Neural progenitor cell (in vitro differentiated cells): Measurements from ENCODE around the gene B9D1. TPM values are rescaled to one million over a fixed set of nuclear protein-coding genes. Genes with fewer than 3 reads are reported as not detected.

Experiments used
- DNase-seq: peaks from one replicate; pipeline ENCODE4 v3.0.0-alpha.2; 2016; ENCODE audit warnings: low spot score
- H2AFZ ChIP-seq: fragments of 200-600 bp; sonication (generic); replicated peaks from 2 replicates; pipeline ENCODE4 v1.6.1; 2016; ENCODE audit warnings: antibody characterized with exemption
- H3F3A ChIP-seq: fragments of 200-600 bp; sonication (generic); 2 replicates; pipeline ENCODE4 v1.6.1; 2016; ENCODE audit warnings: antibody characterized with exemption, low read depth
- H3K27ac ChIP-seq: fragments of 200-600 bp; sonication (generic); 2 replicates; pipeline ENCODE4 v1.5.1; 2016; ENCODE audit warnings: mild to moderate bottlenecking
- H3K27me3 ChIP-seq: fragments of 200-600 bp; sonication (generic); 2 replicates; pipeline ENCODE4 v1.6.1; 2016; ENCODE audit warnings: mild to moderate bottlenecking, moderate library complexity
- H3K36me3 ChIP-seq: fragments of 200-600 bp; sonication (generic); 2 replicates; pipeline ENCODE4 v1.5.1; 2016
- H3K4me1 ChIP-seq: fragments of 200-600 bp; sonication (generic); 2 replicates; pipeline ENCODE4 v1.6.1; 2016; ENCODE audit warnings: mixed run types
- H3K4me2 ChIP-seq: fragments of 200-600 bp; sonication (generic); 2 replicates; pipeline ENCODE4 v1.6.1; 2016
- H3K4me3 ChIP-seq: fragments of 200-600 bp; sonication (generic); 2 replicates; pipeline ENCODE4 v1.5.1; 2016
- H3K79me2 ChIP-seq: fragments of 200-600 bp; sonication (generic); 2 replicates; pipeline ENCODE4 v1.6.1; 2016; ENCODE audit warnings: low read depth
- H3K9ac ChIP-seq: fragments of 200-600 bp; sonication (generic); 2 replicates; pipeline ENCODE4 v1.6.1; 2016
- H3K9me3 ChIP-seq: fragments of 200-600 bp; sonication (generic); 2 replicates; pipeline ENCODE4 v1.5.1; 2016; ENCODE audit warnings: low read depth
- H4K20me1 ChIP-seq: fragments of 200-600 bp; sonication (generic); 2 replicates; pipeline ENCODE4 v1.6.1; 2016; ENCODE audit warnings: low read depth
- H3K27ac Mint-ChIP-seq: 3 replicates; pipeline ENCODE4 v1.8.0; 2021; ENCODE audit warnings: mixed read lengths
- H3K27me3 Mint-ChIP-seq: 2 replicates; pipeline ENCODE4 v1.8.0; 2022; ENCODE audit warnings: low read depth, mild to moderate bottlenecking, inconsistent platforms, moderate library complexity, mixed read lengths; ENCODE audit not compliant: insufficient read depth
- H3K36me3 Mint-ChIP-seq: 3 replicates; pipeline ENCODE4 v1.8.0; 2021; ENCODE audit warnings: mixed read lengths
- H3K4me1 Mint-ChIP-seq: 3 replicates; pipeline ENCODE4 v1.8.0; 2021; ENCODE audit warnings: mixed read lengths
- H3K4me3 Mint-ChIP-seq: 3 replicates; pipeline ENCODE4 v1.8.0; 2021; ENCODE audit warnings: mild to moderate bottlenecking, moderate library complexity, mixed read lengths
- H3K9me3 Mint-ChIP-seq: 3 replicates; pipeline ENCODE4 v1.8.0; 2020; ENCODE audit warnings: mixed read lengths
- EZH2 ChIP-seq: fragments of 200-600 bp; sonication (generic); IDR thresholded peaks from 2 replicates; pipeline ENCODE4 v1.6.1; 2017; ENCODE audit warnings: antibody characterized with exemption, mild to moderate bottlenecking, moderate library complexity
- EZH2phosphoT487 ChIP-seq: fragments of 200-600 bp; sonication (generic); IDR thresholded peaks from 2 replicates; pipeline ENCODE4 v1.6.1; 2017; ENCODE audit warnings: antibody characterized with exemption
- total RNA-seq: library from RNA; depleted of rRNA; stranded (reverse); fragments of >200 nt; gene quantifications from 2 replicates; pipeline ENCODE4 v1.2.3, GENCODE V29; 2015; ENCODE audit warnings: low replicate concordance
- TF ChIP-seq, protein P1 (sequence below): fragments of 200-600 bp; sonication (generic); IDR thresholded peaks from 2 replicates; pipeline ENCODE4 v1.5.1; 2017; ENCODE audit warnings: antibody characterized with exemption, mild to moderate bottlenecking

Gene B9D1
- total RNA-seq, 1 donor from 2014 or later: 15.1 TPM

DNA sequence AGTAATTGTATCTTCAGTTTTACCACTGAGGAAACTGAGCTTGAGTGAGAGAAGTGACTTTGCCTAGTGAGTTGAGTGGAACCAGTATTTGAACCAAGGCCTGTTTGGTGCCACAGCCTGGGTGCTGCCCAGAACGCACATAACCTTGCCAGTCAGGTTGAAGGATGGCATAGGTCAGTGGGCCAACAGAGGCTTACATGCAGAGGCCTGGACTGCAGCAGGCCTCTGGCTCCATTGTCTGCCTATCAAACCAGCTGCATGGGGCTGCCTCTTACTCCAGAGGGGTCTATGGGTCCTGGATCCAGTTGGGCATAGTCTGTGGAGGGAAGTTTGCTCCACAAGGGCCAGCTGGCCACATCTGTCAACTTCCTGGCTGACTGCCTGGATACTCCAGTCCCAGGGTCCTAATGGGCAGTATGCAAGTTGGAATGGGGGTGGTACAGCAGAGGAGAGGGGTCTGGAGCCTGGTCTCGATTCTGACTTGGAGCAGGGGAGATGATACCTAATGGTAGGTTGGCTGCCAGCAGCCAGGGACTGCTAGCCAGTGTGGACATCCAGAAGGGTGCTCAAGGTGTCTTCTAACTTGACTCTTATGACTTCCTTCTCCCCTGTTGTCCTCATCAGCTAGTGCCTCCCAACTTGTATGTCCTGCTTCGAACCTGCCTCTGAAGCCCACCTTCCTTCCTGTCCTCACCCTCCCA is 37.4 kb upstream of the B9D1 start:
- H3K36me3 ChIP-seq: no peaks in the 10 kb centered on the region
- Mint-ChIP-seq H3K27ac (no peak overlapping the region), H3K36me3 (peaks cover 1% of the 10 kb centered on the region), H3K4me1 (peaks cover 2% of the 10 kb centered on the region), H3K4me3 (no peak overlapping the region), H3K27me3 (no peaks in the 10 kb centered on the region), H3K9me3 (no peaks in the 10 kb centered on the region)
- no peak overlapping the region for H3K27ac ChIP-seq
- H3K9me3 ChIP-seq: no peaks in the 10 kb centered on the region
- no peak overlapping the region for H3K4me3 ChIP-seq
- H2AFZ ChIP-seq: no peak overlapping the region
- H3F3A ChIP-seq: no peaks in the 10 kb centered on the region
- H3K4me2 ChIP-seq: no peak overlapping the region
- DNase-seq: no peak
- peaks cover 10% of the 10 kb centered on the region for H3K4me1 ChIP-seq
- H3K27me3 ChIP-seq: no peaks in the 10 kb centered on the region
- H4K20me1 ChIP-seq: no peaks in the 10 kb centered on the region
- H3K79me2 ChIP-seq: no peaks in the 10 kb centered on the region
- no peak overlapping the region for H3K9ac ChIP-seq
- TF ChIP-seq EZH2 (no peak), EZH2phosphoT487 (no peak)
- TF ChIP-seq, protein P1, sequence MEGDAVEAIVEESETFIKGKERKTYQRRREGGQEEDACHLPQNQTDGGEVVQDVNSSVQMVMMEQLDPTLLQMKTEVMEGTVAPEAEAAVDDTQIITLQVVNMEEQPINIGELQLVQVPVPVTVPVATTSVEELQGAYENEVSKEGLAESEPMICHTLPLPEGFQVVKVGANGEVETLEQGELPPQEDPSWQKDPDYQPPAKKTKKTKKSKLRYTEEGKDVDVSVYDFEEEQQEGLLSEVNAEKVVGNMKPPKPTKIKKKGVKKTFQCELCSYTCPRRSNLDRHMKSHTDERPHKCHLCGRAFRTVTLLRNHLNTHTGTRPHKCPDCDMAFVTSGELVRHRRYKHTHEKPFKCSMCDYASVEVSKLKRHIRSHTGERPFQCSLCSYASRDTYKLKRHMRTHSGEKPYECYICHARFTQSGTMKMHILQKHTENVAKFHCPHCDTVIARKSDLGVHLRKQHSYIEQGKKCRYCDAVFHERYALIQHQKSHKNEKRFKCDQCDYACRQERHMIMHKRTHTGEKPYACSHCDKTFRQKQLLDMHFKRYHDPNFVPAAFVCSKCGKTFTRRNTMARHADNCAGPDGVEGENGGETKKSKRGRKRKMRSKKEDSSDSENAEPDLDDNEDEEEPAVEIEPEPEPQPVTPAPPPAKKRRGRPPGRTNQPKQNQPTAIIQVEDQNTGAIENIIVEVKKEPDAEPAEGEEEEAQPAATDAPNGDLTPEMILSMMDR: no peak

DNA sequence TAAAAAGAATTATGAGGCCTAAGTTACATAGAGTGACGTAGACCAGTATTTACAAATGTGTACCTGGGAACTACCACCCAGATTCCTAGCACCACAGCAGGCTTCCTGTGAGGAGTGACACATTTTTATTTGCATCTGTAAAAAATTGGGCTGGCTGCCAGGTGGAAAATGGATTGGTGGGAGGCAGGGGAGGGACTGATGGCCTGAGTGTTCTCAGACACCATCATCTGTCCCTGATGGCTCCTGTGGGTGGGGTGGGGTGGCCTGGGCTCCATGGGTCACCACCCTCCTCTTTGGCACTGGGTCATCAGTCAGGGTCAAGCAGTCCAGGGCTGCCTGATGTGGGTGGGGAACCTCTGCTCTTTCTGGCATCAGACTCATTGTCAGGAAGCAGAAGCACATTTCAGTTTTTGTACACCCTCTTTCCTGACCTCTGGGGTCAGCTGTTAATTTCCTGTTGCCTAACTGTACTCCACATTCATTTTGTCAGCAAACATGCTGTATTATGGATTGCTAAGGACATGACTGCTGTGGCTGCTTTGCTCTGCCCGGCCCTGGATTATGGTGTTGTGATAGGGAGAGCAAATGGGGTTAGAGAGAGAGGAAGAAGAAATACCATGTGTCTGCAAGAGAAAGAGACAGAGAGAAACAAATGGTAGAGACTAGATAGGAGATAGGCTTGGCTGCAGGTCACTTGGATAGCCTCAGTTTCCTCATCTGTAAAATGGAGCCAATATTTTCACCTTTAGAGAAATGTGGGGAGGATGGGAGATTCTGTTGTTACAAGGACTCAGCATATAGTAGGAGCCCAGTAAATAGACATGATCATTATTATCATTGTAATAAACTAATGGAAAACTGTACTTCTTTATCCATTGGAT is 36.0 kb upstream of the B9D1 start:
- no peak overlapping the region for H3K27ac ChIP-seq
- Mint-ChIP-seq H3K4me3 (no peak overlapping the region), H3K9me3 (no peaks in the 10 kb centered on the region), H3K36me3 (peaks cover under 1% of the 10 kb centered on the region), H3K4me1 (no peaks in the 10 kb centered on the region), H3K27ac (no peak overlapping the region), H3K27me3 (no peaks in the 10 kb centered on the region)
- no peaks in the 10 kb centered on the region for H3K36me3 ChIP-seq
- no peak overlapping the region for H3K9ac ChIP-seq
- H3K9me3 ChIP-seq: no peaks in the 10 kb centered on the region
- no peaks in the 10 kb centered on the region for H3K79me2 ChIP-seq
- peaks cover 10% of the 10 kb centered on the region for H3K4me1 ChIP-seq
- no peaks in the 10 kb centered on the region for H4K20me1 ChIP-seq
- H3K4me3 ChIP-seq: no peak overlapping the region
- TF ChIP-seq, protein P1: no peak
- TF ChIP-seq EZH2: no peak
- TF ChIP-seq EZH2phosphoT487: no peak
- H3F3A ChIP-seq: no peaks in the 10 kb centered on the region
- H2AFZ ChIP-seq: no peak overlapping the region
- H3K4me2 ChIP-seq: no peak overlapping the region
- no peak for DNase-seq
- no peaks in the 10 kb centered on the region for H3K27me3 ChIP-seq

DNA sequence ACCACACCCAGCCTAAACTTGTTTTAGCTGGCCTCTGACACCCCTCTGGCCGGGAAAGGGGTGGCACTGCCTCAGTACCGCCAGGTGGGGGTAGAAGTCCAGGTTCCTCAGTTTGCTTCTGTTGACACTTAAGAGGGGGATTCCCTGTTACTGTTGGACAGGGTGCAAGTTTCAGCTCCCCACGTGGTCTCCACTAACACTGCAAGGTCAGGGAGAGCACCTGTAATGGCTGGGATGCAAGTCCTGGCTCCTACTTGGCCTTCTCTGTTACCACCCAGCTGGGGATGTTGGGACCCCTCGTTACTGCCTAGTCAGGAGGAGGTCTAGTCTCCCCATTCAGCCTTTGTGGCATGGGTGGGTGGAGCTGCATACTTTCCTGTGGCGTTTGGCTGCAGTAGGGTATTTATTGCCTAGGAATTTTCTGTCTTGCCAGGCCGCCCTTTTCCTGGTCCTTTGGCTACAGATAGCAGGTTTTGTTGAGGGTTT is 35.1 kb upstream of the B9D1 start:
- H3K4me1 Mint-ChIP-seq: no peaks in the 10 kb centered on the region

More for the DNA sequence above, 35.1 kb upstream of the B9D1 start:
- Mint-ChIP-seq H3K36me3 (no peaks in the 10 kb centered on the region), H3K9me3 (no peaks in the 10 kb centered on the region), H3K27me3 (no peaks in the 10 kb centered on the region), H3K4me3 (no peak overlapping the region), H3K27ac (no peak overlapping the region)
- H2AFZ ChIP-seq: no peak overlapping the region
- peak overlapping the region; percentile 25 for H3K4me2 ChIP-seq
- H3K4me1 ChIP-seq: peaks cover 10% of the 10 kb centered on the region
- H3F3A ChIP-seq: no peaks in the 10 kb centered on the region
- no peaks in the 10 kb centered on the region for H4K20me1 ChIP-seq
- H3K9me3 ChIP-seq: no peaks in the 10 kb centered on the region
- H3K36me3 ChIP-seq: no peaks in the 10 kb centered on the region
- no peak overlapping the region for H3K27ac ChIP-seq
- DNase-seq: peak; percentile 28
- no peak overlapping the region for H3K4me3 ChIP-seq
- no peak overlapping the region for H3K9ac ChIP-seq
- no peaks in the 10 kb centered on the region for H3K79me2 ChIP-seq
- no peaks in the 10 kb centered on the region for H3K27me3 ChIP-seq
- TF ChIP-seq, protein P1: peak; percentile 40
- TF ChIP-seq EZH2: no peak
- TF ChIP-seq EZH2phosphoT487: no peak
